Measurements from ENCODE around the gene RYR3.
A peak's percentile ranks its signal among the peaks of the same experiment; 100 is the strongest.

Gene RYR3

GRCh38 chr15:33844597-33844996 is 533.8 kb downstream of the RYR3 start:
- no peak overlapping the region for H3K23ac ChIP-seq (ENCODE audit: low read length in 2 of 2)
- no peak overlapping the region for H2BK120ac ChIP-seq (ENCODE audit: low read depth, low read length)
- WGBS = 96% methylated on average over 4 of the region's 4 CpGs
- H3K9me3 ChIP-seq (ENCODE audit: control insufficient read depth, low read length) = no peaks in the 10 kb centered on the region
- H3K79me1 ChIP-seq (replicated peaks; ENCODE audit: low read length, poor library complexity, severe bottlenecking) = no peaks in the 10 kb centered on the region
- no peak overlapping the region for H2BK5ac ChIP-seq (ENCODE audit: low read depth, low read length, poor library complexity, severe bottlenecking)
- no peak overlapping the region for H3K27ac ChIP-seq (ENCODE audit: low read length, poor library complexity, severe bottlenecking)
- H3K4me1 ChIP-seq (ENCODE audit: control insufficient read depth, insufficient read depth, low read depth, low read length) = peaks cover 4% of the 10 kb centered on the region
- no peak overlapping the region for H3K4ac ChIP-seq (ENCODE audit: low read depth in 1 of 2, low read length in 2 of 2)
- H3K36me3 ChIP-seq (ENCODE audit: control insufficient read depth in 1 of 2, insufficient read depth in 2 of 2, low read depth in 1 of 2, low read length in 2 of 2) = peaks cover 0 to 12% of the 10 kb centered on the region in 2 experiments
- H4K91ac ChIP-seq (ENCODE audit: low read length) = no peak overlapping the region
- no peak overlapping the region for H4K8ac ChIP-seq (ENCODE audit: low read length)
- no peak overlapping the region for H2AK5ac ChIP-seq (ENCODE audit: low read length, severe bottlenecking)
- no peak overlapping the region for H2BK12ac ChIP-seq (ENCODE audit: low read length in 2 of 2)
- H3K27me3 ChIP-seq (ENCODE audit: control insufficient read depth in 1 of 2, insufficient read depth in 1 of 2, low read length in 2 of 2) = peaks cover 0 to 2% of the 10 kb centered on the region in 2 experiments
- H2BK15ac ChIP-seq (ENCODE audit: low read depth, poor library complexity, severe bottlenecking) = no peak overlapping the region
- H3K18ac ChIP-seq (ENCODE audit: low read depth in 1 of 2, low read length in 2 of 2) = no peak overlapping the region
- H2AFZ ChIP-seq (ENCODE audit: low read depth, low read length) = no peak overlapping the region
- no peak overlapping the region for H3K14ac ChIP-seq (ENCODE audit: low read length in 2 of 2)
- H3K4me3 ChIP-seq (ENCODE audit: insufficient read depth in 1 of 2, low read depth in 1 of 2, low read length in 2 of 2) = no peak overlapping the region
- no peak overlapping the region for H3K4me2 ChIP-seq (ENCODE audit: low read length, poor library complexity, severe bottlenecking)
- H3K9ac ChIP-seq (ENCODE audit: low read length) = no peak overlapping the region
- DNase-seq = no peak

- no peak overlapping the region for H3K4me2 ChIP-seq (ENCODE audit: low read length, poor library complexity, severe bottlenecking)
- no peak overlapping the region for H2BK120ac ChIP-seq (ENCODE audit: low read depth, low read length)
- H3K36me3 ChIP-seq (ENCODE audit: control insufficient read depth in 1 of 2, insufficient read depth in 2 of 2, low read depth in 1 of 2, low read length in 2 of 2) = peaks cover 0 to 12% of the 10 kb centered on the region in 2 experiments
- no peaks in the 10 kb centered on the region for H3K9me3 ChIP-seq (ENCODE audit: control insufficient read depth, low read length)
- no peak overlapping the region for H3K4me3 ChIP-seq (ENCODE audit: insufficient read depth in 1 of 2, low read depth in 1 of 2, low read length in 2 of 2)
- no peak overlapping the region for H2BK5ac ChIP-seq (ENCODE audit: low read depth, low read length, poor library complexity, severe bottlenecking)
- H3K23ac ChIP-seq (ENCODE audit: low read length in 2 of 2) = no peak overlapping the region
- no peak overlapping the region for H3K27ac ChIP-seq (ENCODE audit: low read length, poor library complexity, severe bottlenecking)
- peak overlapping the region in 1 of 2 experiments; percentile 78 for H3K14ac ChIP-seq (ENCODE audit: low read length in 2 of 2)
- no peak overlapping the region for H3K18ac ChIP-seq (ENCODE audit: low read depth in 1 of 2, low read length in 2 of 2)
- H3K79me1 ChIP-seq (replicated peaks; ENCODE audit: low read length, poor library complexity, severe bottlenecking) = no peaks in the 10 kb centered on the region
- H2AFZ ChIP-seq (ENCODE audit: low read depth, low read length) = no peak overlapping the region
- WGBS = 94% methylated on average over 2 of the region's 2 CpGs
- H3K4ac ChIP-seq (ENCODE audit: low read depth in 1 of 2, low read length in 2 of 2) = no peak overlapping the region
- H4K8ac ChIP-seq (ENCODE audit: low read length) = no peak overlapping the region
- H2BK15ac ChIP-seq (ENCODE audit: low read depth, poor library complexity, severe bottlenecking) = no peak overlapping the region
- no peak overlapping the region for H2BK12ac ChIP-seq (ENCODE audit: low read length in 2 of 2)
- peaks cover 0 to 2% of the 10 kb centered on the region in 2 experiments for H3K27me3 ChIP-seq (ENCODE audit: control insufficient read depth in 1 of 2, insufficient read depth in 1 of 2, low read length in 2 of 2)
- DNase-seq = no peak
- H4K91ac ChIP-seq (ENCODE audit: low read length) = no peak overlapping the region
- peaks cover 4% of the 10 kb centered on the region for H3K4me1 ChIP-seq (ENCODE audit: control insufficient read depth, insufficient read depth, low read depth, low read length)
- H2AK5ac ChIP-seq (ENCODE audit: low read length, severe bottlenecking) = no peak overlapping the region
- H3K9ac ChIP-seq (ENCODE audit: low read length) = no peak overlapping the region
Observed at GRCh38 chr15:33846142-33846541, 535.4 kb downstream of the RYR3 start.

- Histone ChIP-seq H3K36me3 (ENCODE audit: control insufficient read depth in 1 of 2, insufficient read depth in 2 of 2, low read depth in 1 of 2, low read length in 2 of 2) (peaks cover 0 to 12% of the 10 kb centered on the region in 2 experiments), H4K91ac (ENCODE audit: low read length) (no peak overlapping the region), H3K27me3 (ENCODE audit: control insufficient read depth in 1 of 2, insufficient read depth in 1 of 2, low read length in 2 of 2) (peaks cover 0 to 2% of the 10 kb centered on the region in 2 experiments), H3K9ac (ENCODE audit: low read length) (no peak overlapping the region), H2AK5ac (ENCODE audit: low read length, severe bottlenecking) (no peak overlapping the region), H2BK12ac (ENCODE audit: low read length in 2 of 2) (no peak overlapping the region), H3K9me3 (ENCODE audit: control insufficient read depth, low read length) (no peaks in the 10 kb centered on the region), H2BK120ac (ENCODE audit: low read depth, low read length) (no peak overlapping the region), H3K4ac (ENCODE audit: low read depth in 1 of 2, low read length in 2 of 2) (no peak overlapping the region), H3K4me1 (ENCODE audit: control insufficient read depth, insufficient read depth, low read depth, low read length) (peaks cover 4% of the 10 kb centered on the region), H3K4me3 (ENCODE audit: insufficient read depth in 1 of 2, low read depth in 1 of 2, low read length in 2 of 2) (no peak overlapping the region), H2BK15ac (ENCODE audit: low read depth, poor library complexity, severe bottlenecking) (no peak overlapping the region), H3K18ac (ENCODE audit: low read depth in 1 of 2, low read length in 2 of 2) (no peak overlapping the region), H4K8ac (ENCODE audit: low read length) (no peak overlapping the region), H3K79me1 (replicated peaks; ENCODE audit: low read length, poor library complexity, severe bottlenecking) (no peaks in the 10 kb centered on the region), H3K14ac (ENCODE audit: low read length in 2 of 2) (no peak overlapping the region), H2AFZ (ENCODE audit: low read depth, low read length) (no peak overlapping the region), H3K4me2 (ENCODE audit: low read length, poor library complexity, severe bottlenecking) (no peak overlapping the region), H3K23ac (ENCODE audit: low read length in 2 of 2) (no peak overlapping the region), H2BK5ac (ENCODE audit: low read depth, low read length, poor library complexity, severe bottlenecking) (no peak overlapping the region), H3K27ac (ENCODE audit: low read length, poor library complexity, severe bottlenecking) (no peak overlapping the region)
- WGBS = 48% methylated on average over 4 of the region's 6 CpGs
- DNase-seq = peak; percentile 25
Observed at GRCh38 chr15:33846862-33847261, 536.1 kb downstream of the RYR3 start.

- H3K27ac ChIP-seq (ENCODE audit: low read length, poor library complexity, severe bottlenecking) = no peak overlapping the region
- no peaks in the 10 kb centered on the region for H3K27me3 ChIP-seq (ENCODE audit: control insufficient read depth in 1 of 2, insufficient read depth in 1 of 2, low read length in 2 of 2)
- no peak overlapping the region for H2BK5ac ChIP-seq (ENCODE audit: low read depth, low read length, poor library complexity, severe bottlenecking)
- H3K4me1 ChIP-seq (ENCODE audit: control insufficient read depth, insufficient read depth, low read depth, low read length) = peaks cover 4% of the 10 kb centered on the region
- H3K4me3 ChIP-seq (ENCODE audit: insufficient read depth in 1 of 2, low read depth in 1 of 2, low read length in 2 of 2) = no peak overlapping the region
- no peak overlapping the region for H4K91ac ChIP-seq (ENCODE audit: low read length)
- H3K9ac ChIP-seq (ENCODE audit: low read length) = no peak overlapping the region
- 100% methylated on average over 3 of the region's 3 CpGs for WGBS
- peaks cover 0 to 9% of the 10 kb centered on the region in 2 experiments for H3K36me3 ChIP-seq (ENCODE audit: control insufficient read depth in 1 of 2, insufficient read depth in 2 of 2, low read depth in 1 of 2, low read length in 2 of 2)
- H3K23ac ChIP-seq (ENCODE audit: low read length in 2 of 2) = no peak overlapping the region
- no peak overlapping the region for H3K4ac ChIP-seq (ENCODE audit: low read depth in 1 of 2, low read length in 2 of 2)
- no peak for DNase-seq
- H3K14ac ChIP-seq (ENCODE audit: low read length in 2 of 2) = no peak overlapping the region
- no peak overlapping the region for H2BK120ac ChIP-seq (ENCODE audit: low read depth, low read length)
- no peak overlapping the region for H3K18ac ChIP-seq (ENCODE audit: low read depth in 1 of 2, low read length in 2 of 2)
- H2AK5ac ChIP-seq (ENCODE audit: low read length, severe bottlenecking) = no peak overlapping the region
- no peak overlapping the region for H4K8ac ChIP-seq (ENCODE audit: low read length)
- no peaks in the 10 kb centered on the region for H3K9me3 ChIP-seq (ENCODE audit: control insufficient read depth, low read length)
- H2BK15ac ChIP-seq (ENCODE audit: low read depth, poor library complexity, severe bottlenecking) = no peak overlapping the region
- H3K79me1 ChIP-seq (replicated peaks; ENCODE audit: low read length, poor library complexity, severe bottlenecking) = no peaks in the 10 kb centered on the region
- H3K4me2 ChIP-seq (ENCODE audit: low read length, poor library complexity, severe bottlenecking) = no peak overlapping the region
- no peak overlapping the region for H2BK12ac ChIP-seq (ENCODE audit: low read length in 2 of 2)
- H2AFZ ChIP-seq (ENCODE audit: low read depth, low read length) = no peak overlapping the region
Observed at GRCh38 chr15:33848011-33848410, 537.2 kb downstream of the RYR3 start.

All from mesenchymal stem cell (in vitro differentiated cells and primary cell).